ENCODE data around the gene CILP. TPM values are rescaled to one million over a fixed set of nuclear protein-coding genes. Genes with fewer than 3 reads are reported as not detected.
A peak's percentile ranks its signal among the peaks of the same experiment; 100 is the strongest.

Gene CILP
- total RNA-seq, 1 experiment from 2014 or later = not detected

- ATAC-seq (peak; percentile 34; the same call in 1 of the 2 replicates), DNase-seq (ENCODE audit: low spot score) (no peak)
- no peaks in the 10 kb centered on the region for H3K36me3 Mint-ChIP-seq
- no peaks in the 10 kb centered on the region; the same call in 1 of the 2 replicates for H3K27me3 Mint-ChIP-seq (ENCODE audit: low read depth)
- peaks cover 8% of the 10 kb centered on the region for H3K4me1 Mint-ChIP-seq
- ChIA-PET CTCF (no interaction called here), POLR2A (no interaction called here)
- H3K9me3 Mint-ChIP-seq = no peaks in the 10 kb centered on the region
- peak overlapping the region; percentile 91; the same call in 1 of the 2 replicates for H3K27ac Mint-ChIP-seq
- H3K4me3 Mint-ChIP-seq = no peak overlapping the region
- no peak for TF ChIP-seq ATF1 (CRISPR knock-in tag; IDR thresholded peaks at IDR 0.05)
- no peak for TF ChIP-seq MAX (CRISPR knock-in tag; IDR thresholded peaks at IDR 0.05)
- no peak for TF ChIP-seq AR (CRISPR knock-in tag; IDR thresholded peaks at IDR 0.05)
- TF ChIP-seq ZBTB21 (CRISPR knock-in tag; IDR thresholded peaks at IDR 0.05; ENCODE audit: borderline replicate concordance) = no peak
- no peak for TF ChIP-seq NFE2L1 (CRISPR knock-in tag; IDR thresholded peaks at IDR 0.05)
- TF ChIP-seq ATF6 (CRISPR knock-in tag; IDR thresholded peaks at IDR 0.05) = no peak
- TF ChIP-seq CBFB (CRISPR knock-in tag; IDR thresholded peaks at IDR 0.05; ENCODE audit: low read depth) = no peak
- no peak for TF ChIP-seq JAZF1 (CRISPR knock-in tag; IDR thresholded peaks at IDR 0.05)
- TF ChIP-seq ERG (CRISPR knock-in tag; IDR thresholded peaks at IDR 0.05) = no peak
- no peak for TF ChIP-seq ZNF532 (CRISPR knock-in tag; IDR thresholded peaks at IDR 0.05; ENCODE audit: borderline replicate concordance)
- no peak for TF ChIP-seq TP53 (CRISPR knock-in tag; IDR thresholded peaks at IDR 0.05)
- no peak for TF ChIP-seq HMGXB4 (CRISPR knock-in tag; IDR thresholded peaks at IDR 0.05)
- TF ChIP-seq ATF2 (CRISPR knock-in tag; IDR thresholded peaks at IDR 0.05; ENCODE audit: borderline replicate concordance, low read depth) = no peak
- no peak for TF ChIP-seq AFF4 (CRISPR knock-in tag; IDR thresholded peaks at IDR 0.05; ENCODE audit: borderline replicate concordance)
- no peak for TF ChIP-seq CREM (CRISPR knock-in tag; IDR thresholded peaks at IDR 0.05)
- TF ChIP-seq SMAD4 (CRISPR knock-in tag; IDR thresholded peaks at IDR 0.05) = no peak
These were observed 14.9 kb upstream of the CILP start for GRCh38 chr15:65226221-65226620.

All from WTC11 (cell line).